HepG2 (cell line): ENCODE data around the gene PRPSAP2. TPM values are rescaled to one million over a fixed set of nuclear protein-coding genes. Genes with fewer than 3 reads are reported as not detected.
"Not testable (repeated sequence)": the region's sequence is repeated elsewhere in the genome, so short reads cannot be mapped to it uniquely, and the experiment has no call there.

Experiments used
- ATAC-seq: fragments of 200-7000 bp; cut with Tn5 transposase; 3 replicates; pipeline ENCODE4 v1.9.1; 2020; ENCODE audit warnings: mild to moderate bottlenecking, moderate library complexity
- BruUV-seq: library from RNA; stranded (reverse); fragments of 400-500 nt; replicated peaks from 2 replicates; lab custom pipeline; 2021; lab: Mats Ljungman, UMichigan
- CTCF ChIA-PET: fragments of 300-600 bp; formaldehyde crosslinking; extraction: SDS; loops from one replicate; lab custom pipeline; 2021; ENCODE audit warnings: low total read pairs, inconsistent platforms, low intra/inter-chr PET ratio; lab: Yijun Ruan, JAX
- POLR2A ChIA-PET: fragments of 350-600 bp; sonication (Branson Sonifier 250); formaldehyde crosslinking; loops from one replicate; lab custom pipeline; 2020; ENCODE audit warnings: antibody characterized with exemption, inconsistent platforms; lab: Yijun Ruan, JAX
- DNase-seq: peaks from one replicate; pipeline ENCODE4 v3.0.0-alpha.2; 2015; ENCODE audit warnings: low spot score
- FAIRE-seq: peaks from 3 replicates; lab custom pipeline; 2011; peaks lifted over from hg19 to GRCh38; lab: Jason Lieb, UNC
- H2AFZ ChIP-seq: one replicate; pipeline ENCODE4 v1.6.1; 2011; ENCODE audit warnings: low read length, inconsistent platforms
- H3K27ac ChIP-seq: fragments of 300-600 bp; 3 replicates; pipeline ENCODE4 v1.8.0; 2011; ENCODE audit warnings: mixed run types, mild to moderate bottlenecking, mixed read lengths, low read length, inconsistent platforms; ENCODE audit not compliant: insufficient read depth; ENCODE audit errors: extremely low read length
- H3K27me3 ChIP-seq, 2 experiments: fragments of 200-600 bp in 1 of 2; 2 replicates in 1 of 2; 3 replicates in 1 of 2; pipeline versions ENCODE4 v1.6.0 to v1.8.0; 2011; ENCODE audit warnings: low read length in 2 of 2, mild to moderate bottlenecking in 2 of 2, moderate library complexity in 2 of 2, inconsistent platforms in 1 of 2; ENCODE audit not compliant: insufficient read depth in 2 of 2, control insufficient read depth in 1 of 2
- H3K36me3 ChIP-seq, 2 experiments: fragments of 200-600 bp in 1 of 2; replicated peaks in 1 of 2; 2 replicates in 1 of 2; 3 replicates in 1 of 2; pipeline versions ENCODE4 v1.5.1 to v1.8.0; 2011; ENCODE audit warnings: low read length in 2 of 2, inconsistent platforms in 1 of 2; ENCODE audit not compliant: insufficient read depth in 2 of 2, control insufficient read depth in 1 of 2
- H3K4me1 ChIP-seq: 2 replicates; pipeline ENCODE4 v1.5.1; 2012; ENCODE audit warnings: low read length, inconsistent platforms; ENCODE audit not compliant: insufficient read depth
- H3K4me2 ChIP-seq: 2 replicates; pipeline ENCODE4 v1.6.0; 2011; ENCODE audit warnings: low read depth, low read length, inconsistent platforms
- H3K4me3 ChIP-seq, 3 experiments: fragments of 200-600 bp in 1 of 3; sonication (generic), shearing (Covaris generic) in 1 of 3; replicated peaks in 1 of 3; 2 replicates each; pipeline ENCODE4 v1.5.1; 2011 to 2016; ENCODE audit warnings: low read length in 3 of 3, inconsistent platforms in 2 of 3, low read depth in 2 of 3, mild to moderate bottlenecking in 2 of 3, control low read depth in 1 of 3, mixed read lengths in 1 of 3; ENCODE audit not compliant: insufficient read depth in 1 of 3
- H3K79me2 ChIP-seq: one replicate; pipeline ENCODE4 v1.6.1; 2011; ENCODE audit warnings: low read length, inconsistent platforms; ENCODE audit not compliant: insufficient read depth
- H3K9ac ChIP-seq: 2 replicates; pipeline ENCODE4 v1.6.0; 2011; ENCODE audit warnings: mild to moderate bottlenecking, low read depth, low read length, inconsistent platforms; ENCODE audit not compliant: insufficient read depth
- H3K9me3 ChIP-seq: 2 replicates; pipeline ENCODE4 v1.5.1; 2012; ENCODE audit warnings: mild to moderate bottlenecking, low read length
- H4K20me1 ChIP-seq: 2 replicates; pipeline ENCODE4 v1.6.0; 2011; ENCODE audit warnings: inconsistent platforms, mild to moderate bottlenecking, low read length, moderate library complexity; ENCODE audit not compliant: insufficient read depth
- NFIC ChIP-seq: IDR thresholded peaks from 2 replicates; pipeline ENCODE4 v1.6.1; 2012; ENCODE audit warnings: mild to moderate bottlenecking, low read length, inconsistent platforms
- ZNF501 ChIP-seq: sonication (generic); formaldehyde crosslinking; IDR thresholded peaks from 2 replicates; pipeline ENCODE4 v1.5.1; 2020; ENCODE audit warnings: mild to moderate bottlenecking, moderate library complexity, missing genetic modification reagents
- WGBS: methylation state at CpG from one replicate; pipeline ENCODE4 v1.1.6; 2017; ENCODE audit warnings: low lambda C conversion rate; 5-methylcytosine and 5-hydroxymethylcytosine counted together
- in situ Hi-C: cut with HindIII; loops from 2 replicates; pipeline ENCODE4 v1.10.0; 2017; ENCODE audit warnings: low pct_unique_long_range_greater_than_20kb; ENCODE audit not compliant: extremely low pct_ligation_motif_present
- intact Hi-C: fragments of 100-400 bp; cut with micrococcal nuclease; formaldehyde crosslinking; loops from one replicate; pipeline ENCODE4 v1.10.0; 2022; ENCODE audit not compliant: unreplicated experiment
- polyA plus RNA-seq, 8 experiments: library from polyadenylated mRNA; depleted of rRNA in 3 of 8; stranded (reverse) in 7 of 8; unstranded in 1 of 8; fragments of >200 nt; fragmentation: Illumina TruSeq in 4 of 8; extraction: Trizol in 4 of 8; gene quantifications; 2 replicates each; pipeline versions ENCODE4 v1.2.1 to v1.2.3, GENCODE V29; 2011 to 2016; ENCODE audit warnings: low read depth in 4 of 8, missing spikeins in 1 of 8, mixed read lengths in 1 of 8; ENCODE audit not compliant: insufficient read depth in 1 of 8
- total RNA-seq, 5 experiments: library from RNA; depleted of rRNA; stranded (reverse); fragments of >200 nt; fragmentation: Illumina TruSeq; extraction: Trizol; gene quantifications; 2 replicates each; pipeline ENCODE4 v1.2.3, GENCODE V29; 2016; ENCODE audit warnings: low read depth in 1 of 5
- TF ChIP-seq, protein P1 (sequence below): sonication (generic); formaldehyde crosslinking; conservative IDR thresholded peaks from 2 replicates; pipeline ENCODE4 v1.4.0; 2020; ENCODE audit warnings: mild to moderate bottlenecking, missing genetic modification reagents, moderate library complexity

PRPSAP2 gene
- total and polyA plus RNA-seq, 2 of the 13 experiments (the other 11 are each of a cell fraction or from before 2014, with no cell fraction given), result 34.0 to 58.9 TPM

GRCh38 chr17:18857864-18858566 is at the start of gene PRPSAP2 (continued):
- TF ChIP-seq, protein P1, sequence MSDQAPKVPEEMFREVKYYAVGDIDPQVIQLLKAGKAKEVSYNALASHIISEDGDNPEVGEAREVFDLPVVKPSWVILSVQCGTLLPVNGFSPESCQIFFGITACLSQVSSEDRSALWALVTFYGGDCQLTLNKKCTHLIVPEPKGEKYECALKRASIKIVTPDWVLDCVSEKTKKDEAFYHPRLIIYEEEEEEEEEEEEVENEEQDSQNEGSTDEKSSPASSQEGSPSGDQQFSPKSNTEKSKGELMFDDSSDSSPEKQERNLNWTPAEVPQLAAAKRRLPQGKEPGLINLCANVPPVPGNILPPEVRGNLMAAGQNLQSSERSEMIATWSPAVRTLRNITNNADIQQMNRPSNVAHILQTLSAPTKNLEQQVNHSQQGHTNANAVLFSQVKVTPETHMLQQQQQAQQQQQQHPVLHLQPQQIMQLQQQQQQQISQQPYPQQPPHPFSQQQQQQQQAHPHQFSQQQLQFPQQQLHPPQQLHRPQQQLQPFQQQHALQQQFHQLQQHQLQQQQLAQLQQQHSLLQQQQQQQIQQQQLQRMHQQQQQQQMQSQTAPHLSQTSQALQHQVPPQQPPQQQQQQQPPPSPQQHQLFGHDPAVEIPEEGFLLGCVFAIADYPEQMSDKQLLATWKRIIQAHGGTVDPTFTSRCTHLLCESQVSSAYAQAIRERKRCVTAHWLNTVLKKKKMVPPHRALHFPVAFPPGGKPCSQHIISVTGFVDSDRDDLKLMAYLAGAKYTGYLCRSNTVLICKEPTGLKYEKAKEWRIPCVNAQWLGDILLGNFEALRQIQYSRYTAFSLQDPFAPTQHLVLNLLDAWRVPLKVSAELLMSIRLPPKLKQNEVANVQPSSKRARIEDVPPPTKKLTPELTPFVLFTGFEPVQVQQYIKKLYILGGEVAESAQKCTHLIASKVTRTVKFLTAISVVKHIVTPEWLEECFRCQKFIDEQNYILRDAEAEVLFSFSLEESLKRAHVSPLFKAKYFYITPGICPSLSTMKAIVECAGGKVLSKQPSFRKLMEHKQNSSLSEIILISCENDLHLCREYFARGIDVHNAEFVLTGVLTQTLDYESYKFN, result peak; percentile 54; the same call in 1 of the 2 replicates
- TF ChIP-seq NFIC (no peak), ZNF501 (CRISPR knock-in tag) (0 out of 2 replicates have a peak, but pooled peaks have one; percentile 19)

DNA sequence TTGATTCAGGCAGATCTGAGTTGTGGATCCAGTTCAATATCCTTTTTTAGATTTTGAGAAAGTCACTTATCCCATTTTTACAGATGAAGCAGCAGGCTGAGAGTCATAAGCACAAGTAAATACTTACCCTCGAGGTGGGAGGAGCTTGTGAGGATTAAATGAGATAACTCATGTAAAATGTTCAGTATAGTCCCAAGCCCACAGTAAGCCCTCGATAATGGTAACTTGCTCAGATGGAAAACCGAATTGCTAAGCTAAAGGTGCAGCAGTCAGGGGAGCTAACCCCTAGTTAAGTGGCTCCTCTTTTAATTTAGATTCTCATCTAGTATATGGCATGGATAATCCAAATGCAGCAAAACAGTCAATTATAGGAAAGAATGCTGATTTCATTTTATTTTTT is 42.0 kb upstream of the PRPSAP2 start:
- BruUV-seq, H3K9me3 ChIP-seq, H3K36me3 ChIP-seq, H3K27ac ChIP-seq, H3K4me2 ChIP-seq, in situ Hi-C loops, FAIRE-seq, H2AFZ ChIP-seq, H4K20me1 ChIP-seq, H3K9ac ChIP-seq, H3K79me2 ChIP-seq, H3K4me1 ChIP-seq, H3K27me3 ChIP-seq, DNase-seq, ATAC-seq, H3K4me3 ChIP-seq, POLR2A ChIA-PET: not testable (repeated sequence)
- whole genome bisulfite sequencing, result 3% methylated on average over 3 of the region's 3 CpGs
- intact Hi-C loops, result loop anchor here (10.0 kb wide), 1 partner anchor 139 kb away; the partner anchor contains the start of gene SLC5A10
- CTCF ChIA-PET, result interaction anchor here (1.2 kb wide), 1 partner anchor 135 kb away, joined by 5 read pairs; no protein-coding TSS in a partner anchor
